ENCODE measurements around the gene ADAM22.

ADAM22 gene

DNA sequence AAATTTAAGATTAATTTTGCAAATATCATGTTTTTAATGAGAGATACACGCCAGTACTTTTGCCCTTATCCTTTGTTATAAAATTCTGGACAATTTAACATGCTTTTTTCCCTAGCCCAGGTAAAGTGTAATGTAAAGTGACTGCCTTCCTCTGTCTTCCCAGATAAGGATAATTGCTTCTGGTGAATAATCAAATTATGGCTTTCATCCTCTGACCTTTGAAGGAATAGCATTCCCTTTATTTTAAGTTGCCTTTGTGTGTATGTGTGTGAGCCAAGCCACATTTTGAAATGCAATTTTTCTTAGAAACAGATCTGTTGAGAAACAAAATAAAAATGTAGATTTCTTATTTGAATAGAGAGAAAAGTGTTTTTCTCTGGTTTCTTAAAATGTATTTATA is 107.5 kb downstream of the ADAM22 start:
- no peak for DNase-seq

DNA sequence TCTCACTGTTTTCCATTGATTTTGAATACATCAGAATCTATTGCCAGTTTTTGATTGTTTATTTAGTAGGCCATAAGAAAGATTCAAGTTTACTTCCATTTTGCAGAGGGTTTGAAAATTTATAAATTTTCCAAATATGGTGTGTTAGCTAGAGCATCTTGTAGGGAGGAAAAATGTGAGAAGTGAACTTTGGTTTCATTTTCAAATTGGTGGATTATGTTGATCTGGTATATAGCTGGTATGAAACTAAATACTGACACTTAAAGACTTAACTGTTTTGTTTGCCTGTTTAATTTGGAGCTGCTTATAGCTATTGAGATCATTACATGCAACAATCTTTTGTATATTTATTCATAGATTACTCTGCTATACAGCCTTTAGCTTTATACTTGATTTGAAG is 108.1 kb downstream of the ADAM22 start:
- no peak for DNase-seq

DNA sequence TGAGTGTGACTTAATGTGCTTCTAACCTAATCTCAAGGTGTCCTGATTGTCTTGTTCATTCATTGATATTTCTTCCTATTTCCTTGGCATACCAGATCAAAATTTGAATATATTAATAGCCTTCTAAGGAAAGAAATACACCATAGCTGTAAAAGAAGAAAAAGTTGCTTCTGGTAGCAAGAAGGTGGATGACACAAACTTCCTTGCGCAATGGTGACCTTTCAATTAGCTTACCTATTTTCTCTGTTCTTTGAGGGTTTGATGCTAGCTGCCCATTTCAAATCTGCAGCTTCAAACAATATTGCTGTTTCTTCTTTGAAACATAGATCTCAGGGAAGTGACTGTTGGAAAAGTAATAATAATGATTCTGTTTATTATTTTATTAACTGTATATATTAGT is 108.8 kb downstream of the ADAM22 start:
- no peak for DNase-seq

DNA sequence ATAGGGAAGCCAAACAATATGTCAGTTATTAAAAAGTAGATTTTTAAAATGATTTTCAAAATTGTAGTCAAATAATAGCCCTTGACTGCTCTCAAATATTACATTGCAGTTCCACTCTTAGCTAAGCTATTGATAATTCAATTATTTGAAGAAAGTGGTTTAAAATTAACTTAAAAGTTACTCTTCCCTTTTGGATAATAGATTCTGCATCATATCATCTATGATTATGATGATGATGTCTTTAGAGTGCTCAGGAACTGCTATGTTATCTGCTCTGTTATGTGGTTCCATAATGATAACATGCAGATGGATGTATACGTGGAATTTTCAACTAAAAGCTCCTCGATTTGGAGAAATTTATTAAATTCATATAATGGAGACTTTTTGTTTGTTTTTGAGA is 110.0 kb downstream of the ADAM22 start:
- DNase-seq, result no peak

- no peak for DNase-seq
These were observed 113.0 kb downstream of the ADAM22 start for GRCh38 chr7:88046839-88047573.

GRCh38 chr7:88057655-88058054 is 123.6 kb downstream of the ADAM22 start:
- no peak for DNase-seq

DNA sequence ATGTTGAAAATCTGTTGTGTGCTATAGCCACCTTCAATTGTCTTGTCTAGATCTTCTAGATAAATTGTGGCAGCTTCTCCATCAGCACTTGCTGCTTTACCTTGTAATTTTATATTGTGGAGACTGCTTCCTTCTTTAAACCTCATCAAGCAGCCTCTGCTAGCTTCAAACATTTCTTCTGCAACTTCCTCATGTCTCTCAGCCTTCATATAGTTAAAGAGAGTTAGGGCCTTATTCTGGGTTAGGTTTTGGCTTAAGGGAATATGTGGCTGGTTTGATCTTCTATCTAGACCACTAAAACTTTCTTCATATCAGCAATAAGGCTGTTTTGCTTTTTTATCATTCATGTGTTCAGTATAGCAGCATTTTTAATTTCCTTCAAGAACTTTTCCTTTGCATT is 128.2 kb downstream of the ADAM22 start:
- no peak for DNase-seq

GRCh38 chr7:88069093-88069492 is 135.0 kb downstream of the ADAM22 start:
- no peak for DNase-seq

GRCh38 chr7:88071994-88072714 is 138.1 kb downstream of the ADAM22 start:
- DNase-seq, result no peak

DNA sequence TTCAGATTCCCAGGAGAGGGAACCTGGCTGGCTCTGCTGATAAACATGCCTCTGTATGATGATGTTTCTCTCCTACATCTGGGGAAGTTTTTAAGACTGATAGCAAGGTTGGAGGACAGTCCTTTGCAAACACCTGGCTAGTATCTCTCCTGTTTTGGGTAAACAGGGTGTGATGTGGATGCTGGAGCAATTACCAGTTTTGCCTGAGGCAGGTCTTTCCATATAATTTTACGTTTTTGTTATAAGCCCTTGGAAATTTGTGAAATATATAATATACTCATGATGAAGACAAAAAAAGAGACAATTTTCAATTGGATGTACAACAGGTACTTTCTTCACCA is 138.6 kb downstream of the ADAM22 start:
- DNase-seq, result no peak

GRCh38 chr7:88073626-88074025 is 139.6 kb downstream of the ADAM22 start:
- DNase-seq, result no peak

DNA sequence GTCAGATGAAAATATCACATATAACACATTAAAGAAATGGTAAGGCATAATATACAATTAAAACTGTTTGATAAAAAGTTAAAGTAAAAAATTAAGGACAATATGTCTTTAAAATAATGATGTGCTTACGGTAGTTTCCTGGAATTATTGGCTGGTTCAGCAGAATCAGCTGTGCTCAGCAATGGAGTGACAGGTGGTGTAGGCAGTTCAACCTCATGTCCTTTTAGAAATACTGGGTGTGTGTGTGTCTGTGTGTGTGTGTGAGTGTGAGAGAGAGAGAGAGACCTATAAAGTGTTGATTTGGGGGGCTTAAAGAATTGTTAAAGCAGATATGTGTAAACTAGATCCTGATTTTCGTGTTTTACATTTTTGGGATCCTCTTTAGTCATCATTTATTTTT is 141.2 kb downstream of the ADAM22 start:
- DNase-seq, result no peak

DNA sequence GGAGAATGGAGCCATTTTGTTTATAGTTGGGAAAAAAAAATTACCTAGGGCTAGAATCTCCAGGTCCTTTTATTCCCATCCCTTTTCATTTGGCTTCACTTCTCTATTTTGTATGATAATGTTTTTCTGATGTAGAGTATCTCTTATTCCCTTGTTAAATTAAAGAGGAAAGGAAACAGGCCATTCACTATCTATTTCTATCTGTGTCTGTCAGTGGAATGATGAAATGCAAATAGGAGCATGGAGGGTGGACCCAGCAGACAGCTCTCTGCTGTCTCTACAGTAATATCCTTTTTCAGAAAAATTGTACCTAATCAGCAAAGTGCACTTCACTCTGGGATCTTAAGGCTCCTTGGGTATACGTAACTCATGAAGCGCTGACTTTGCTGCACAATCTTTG is 149.8 kb downstream of the ADAM22 start:
- no peak for DNase-seq

- no peak for DNase-seq
These were observed 155.5 kb downstream of the ADAM22 start for GRCh38 chr7:88089561-88089960.

GRCh38 chr7:88090240-88090639 is 156.2 kb downstream of the ADAM22 start:
- no peak for DNase-seq

DNA sequence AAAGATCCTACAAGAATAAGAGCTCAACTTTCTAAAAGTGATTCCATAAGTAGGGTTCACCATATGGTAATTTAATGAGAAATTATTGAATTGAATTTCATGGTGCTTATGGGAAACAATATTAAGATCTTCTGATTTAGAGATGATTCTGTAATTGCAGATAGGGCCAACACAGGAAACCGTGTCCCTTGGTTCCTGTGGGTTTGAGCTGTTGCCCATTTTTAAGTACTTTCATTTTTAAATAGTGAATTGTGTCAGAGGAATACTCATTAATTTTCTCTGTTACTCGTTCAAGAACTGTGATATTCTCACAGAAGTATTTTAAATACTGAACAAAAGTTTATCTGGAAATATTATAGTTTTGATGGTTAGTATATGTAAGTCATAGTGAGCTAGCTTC is 156.6 kb downstream of the ADAM22 start:
- no peak for DNase-seq

- DNase-seq, result no peak
These were observed 158.1 kb downstream of the ADAM22 start for GRCh38 chr7:88091988-88092675.

- DNase-seq, result no peak
These were observed 158.6 kb downstream of the ADAM22 start for GRCh38 chr7:88092676-88092999.

GRCh38 chr7:88101769-88102168 is 167.7 kb downstream of the ADAM22 start:
- no peak for DNase-seq

- DNase-seq, result peak; percentile 20
These were observed 168.6 kb downstream of the ADAM22 start for GRCh38 chr7:88102675-88103074.

DNA sequence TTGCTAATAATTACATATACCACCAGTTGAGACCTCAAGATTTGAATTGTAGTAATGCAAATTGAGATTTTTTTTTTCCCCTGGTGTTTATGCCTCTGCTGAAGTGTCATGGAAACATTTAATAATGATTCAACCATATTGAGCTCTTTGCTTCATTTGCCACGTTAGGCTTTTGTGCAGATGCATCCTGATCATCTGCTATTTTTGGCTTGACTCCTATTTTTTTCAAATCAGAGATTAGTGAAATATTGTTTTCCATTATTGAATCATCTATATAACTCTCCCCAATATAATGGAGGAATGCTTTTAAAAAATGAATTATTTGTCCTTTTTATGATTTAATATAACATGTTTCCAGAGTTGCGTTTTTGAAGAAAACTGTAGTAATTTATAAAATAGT is 170.7 kb downstream of the ADAM22 start:
- no peak for DNase-seq

GRCh38 chr7:88105231-88105630 is 171.2 kb downstream of the ADAM22 start:
- DNase-seq, result no peak

DNA sequence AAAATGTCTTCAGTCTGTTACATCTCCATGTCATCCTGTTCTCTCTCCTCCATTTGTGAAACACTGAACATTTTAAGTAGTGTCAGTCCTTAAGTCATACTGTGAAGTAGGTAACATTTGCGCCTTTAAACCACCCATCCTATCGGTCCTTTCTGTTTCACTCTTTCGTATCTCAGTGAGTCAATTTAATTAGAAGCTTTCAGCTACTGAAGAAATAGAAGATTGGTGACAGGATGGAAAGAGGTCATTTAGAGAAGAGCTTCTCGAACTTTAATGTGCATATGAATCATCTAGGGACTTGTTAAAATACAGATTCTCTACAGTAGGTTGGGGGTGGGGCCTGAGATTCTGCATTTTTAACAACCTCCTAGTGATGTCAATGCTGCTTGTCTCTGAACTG is 172.4 kb downstream of the ADAM22 start:
- no peak for DNase-seq

GRCh38 chr7:88109612-88110011 is 175.6 kb downstream of the ADAM22 start:
- DNase-seq, result no peak

Measured in NCI-H526 treated with DMSO at 0.1 percent for 48 hours (cell line).